Fibroblast of the aortic adventitia (primary cell): ENCODE results near the gene FRZB. TPM values are rescaled to one million over a fixed set of nuclear protein-coding genes. Genes with fewer than 3 reads are reported as not detected.

ENCODE experiments used
- DNase-seq: peaks from one replicate; pipeline ENCODE4 v3.0.0-alpha.2; 2010; ENCODE audit warnings: low read depth
- H3K4me3 ChIP-seq: 2 replicates; pipeline ENCODE4 v1.5.1; 2011; ENCODE audit warnings: low read depth, mild to moderate bottlenecking, control low read depth, low read length, moderate library complexity
- total RNA-seq: library from RNA; depleted of rRNA; stranded (reverse); fragments of >200 nt; gene quantifications from 2 replicates; pipeline ENCODE4 v1.2.3, GENCODE V29; 2012; ENCODE audit warnings: low replicate concordance
- TF ChIP-seq, protein P1 (sequence below): IDR thresholded peaks from 2 replicates; pipeline ENCODE4 v1.5.1; 2011; ENCODE audit warnings: mild to moderate bottlenecking, low read length, control low read depth, inconsistent platforms; ENCODE audit not compliant: insufficient read depth

Gene FRZB
- total RNA-seq, 1 donor = 0.18 TPM

GRCh38 chr2:182862091-182862490 is 4.3 kb downstream of the FRZB start:
- no peak overlapping the region for H3K4me3 ChIP-seq
- TF ChIP-seq, protein P1, sequence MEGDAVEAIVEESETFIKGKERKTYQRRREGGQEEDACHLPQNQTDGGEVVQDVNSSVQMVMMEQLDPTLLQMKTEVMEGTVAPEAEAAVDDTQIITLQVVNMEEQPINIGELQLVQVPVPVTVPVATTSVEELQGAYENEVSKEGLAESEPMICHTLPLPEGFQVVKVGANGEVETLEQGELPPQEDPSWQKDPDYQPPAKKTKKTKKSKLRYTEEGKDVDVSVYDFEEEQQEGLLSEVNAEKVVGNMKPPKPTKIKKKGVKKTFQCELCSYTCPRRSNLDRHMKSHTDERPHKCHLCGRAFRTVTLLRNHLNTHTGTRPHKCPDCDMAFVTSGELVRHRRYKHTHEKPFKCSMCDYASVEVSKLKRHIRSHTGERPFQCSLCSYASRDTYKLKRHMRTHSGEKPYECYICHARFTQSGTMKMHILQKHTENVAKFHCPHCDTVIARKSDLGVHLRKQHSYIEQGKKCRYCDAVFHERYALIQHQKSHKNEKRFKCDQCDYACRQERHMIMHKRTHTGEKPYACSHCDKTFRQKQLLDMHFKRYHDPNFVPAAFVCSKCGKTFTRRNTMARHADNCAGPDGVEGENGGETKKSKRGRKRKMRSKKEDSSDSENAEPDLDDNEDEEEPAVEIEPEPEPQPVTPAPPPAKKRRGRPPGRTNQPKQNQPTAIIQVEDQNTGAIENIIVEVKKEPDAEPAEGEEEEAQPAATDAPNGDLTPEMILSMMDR = no peak
- DNase-seq = no peak

DNA sequence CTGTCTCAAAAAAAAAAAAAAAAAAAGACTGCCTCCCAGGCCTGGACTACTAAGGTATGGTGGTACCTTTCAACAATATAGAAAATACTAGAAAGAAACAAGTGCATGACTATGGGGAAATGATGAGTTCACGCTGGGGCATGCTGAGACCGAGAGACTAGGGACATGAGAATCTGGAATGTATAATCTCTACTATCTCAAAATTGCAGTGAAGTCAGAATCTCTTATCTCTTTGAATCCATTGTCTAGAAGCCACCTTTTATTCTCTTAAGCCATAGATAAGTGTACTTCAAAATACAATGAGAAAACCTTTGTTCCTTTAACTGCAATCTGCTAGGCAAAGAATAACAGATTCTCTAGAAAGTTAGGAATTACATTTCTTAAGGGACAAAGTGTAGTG is 5.6 kb downstream of the FRZB start:
- no peak overlapping the region for H3K4me3 ChIP-seq
- TF ChIP-seq, protein P1 = no peak
- DNase-seq = no peak

DNA sequence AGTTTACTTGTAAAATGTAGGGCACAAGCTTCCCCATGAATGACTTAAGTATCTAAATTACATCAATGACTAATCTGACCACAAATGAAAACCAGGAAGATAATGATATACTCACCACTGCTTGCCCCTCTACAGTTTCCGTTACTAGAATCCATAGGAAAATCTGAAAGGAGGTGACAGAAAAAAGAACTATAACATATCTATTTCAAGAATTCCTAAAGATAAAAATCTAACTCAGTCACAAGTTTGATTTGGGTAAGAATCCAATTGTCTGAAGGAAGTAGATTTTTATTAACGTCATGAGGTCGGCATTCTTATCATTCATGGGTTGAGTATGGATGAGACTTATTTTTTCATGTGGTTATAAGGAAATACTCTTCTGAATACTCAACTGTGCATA is 7.8 kb downstream of the FRZB start:
- TF ChIP-seq, protein P1 = no peak
- no peak for DNase-seq

DNA sequence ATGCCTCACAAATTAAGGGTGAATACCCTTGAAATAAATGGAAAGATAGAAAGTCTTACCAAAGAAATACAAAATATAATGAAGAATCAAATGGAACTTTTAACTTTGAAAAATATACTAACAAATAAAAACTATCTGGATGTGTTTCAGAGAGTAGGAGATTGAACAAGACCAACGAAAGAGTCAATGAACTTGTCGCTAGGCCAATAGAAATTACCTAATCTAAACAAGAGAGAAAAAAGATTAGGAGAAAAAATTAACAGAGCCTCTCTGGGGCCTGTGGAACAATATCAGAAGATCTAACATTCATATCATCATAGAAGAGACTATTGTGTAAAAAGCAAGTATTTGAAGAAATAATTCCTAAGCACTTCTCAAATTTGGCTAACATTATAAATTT is 11.1 kb downstream of the FRZB start:
- no peak overlapping the region for H3K4me3 ChIP-seq
- TF ChIP-seq, protein P1 = no peak
- DNase-seq = no peak

More for the DNA sequence above, 7.8 kb downstream of the FRZB start:
- no peak overlapping the region for H3K4me3 ChIP-seq

DNA sequence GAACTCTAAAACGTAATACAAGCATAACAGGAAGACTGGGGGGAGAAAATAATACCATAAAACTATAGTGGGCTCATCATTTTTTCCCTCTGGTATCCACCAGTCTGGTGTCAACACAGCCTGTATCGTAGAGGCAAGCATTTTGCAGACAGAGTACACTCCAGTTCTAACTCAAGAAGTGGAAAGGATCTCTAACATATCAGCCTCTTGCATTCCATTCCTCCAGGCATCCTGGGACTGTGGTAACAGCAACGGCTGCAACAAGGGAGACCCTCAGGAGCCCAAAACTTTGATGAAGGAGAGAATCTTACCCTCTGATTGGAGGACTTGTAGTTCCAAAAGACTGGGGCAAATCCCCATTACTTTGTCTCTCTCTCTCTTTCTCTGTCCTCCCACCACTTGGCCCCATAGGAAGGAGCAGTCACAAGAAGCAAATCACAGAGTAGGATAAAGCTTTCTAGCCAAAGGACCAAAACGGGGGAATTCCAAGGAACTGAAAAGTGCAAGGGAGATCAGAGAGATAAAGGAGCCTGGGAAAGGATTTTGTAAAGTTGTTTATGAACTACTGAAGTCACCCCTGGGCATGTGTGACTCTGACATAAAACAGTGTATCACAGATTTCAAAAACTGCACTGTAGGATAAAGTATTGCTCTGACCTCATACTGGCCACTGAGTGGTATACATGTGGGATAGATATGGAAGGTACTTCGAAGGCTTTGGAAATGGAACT is 11.9 kb downstream of the FRZB start:
- TF ChIP-seq, protein P1 = no peak
- no peak for DNase-seq
- H3K4me3 ChIP-seq = no peak overlapping the region

DNA sequence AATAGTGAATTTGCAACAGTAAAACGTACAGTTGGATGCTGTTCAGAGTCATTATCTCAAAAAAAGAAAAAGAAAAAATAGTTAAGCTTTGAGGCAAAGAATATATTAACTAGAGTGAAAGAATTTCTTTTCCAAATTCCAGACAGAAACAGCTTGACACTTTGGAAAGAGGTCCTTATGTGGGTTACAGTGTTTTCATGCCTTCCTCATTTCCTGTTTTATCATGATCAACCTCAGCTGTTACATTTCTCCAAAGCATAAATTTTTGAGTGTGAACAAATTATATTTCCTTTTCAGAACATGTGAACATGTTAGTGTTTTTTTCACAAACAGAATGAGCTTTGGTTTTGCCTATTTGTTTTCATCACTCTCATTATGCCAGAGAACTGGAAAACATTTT is 13.6 kb downstream of the FRZB start:
- H3K4me3 ChIP-seq = no peak overlapping the region
- TF ChIP-seq, protein P1 = no peak
- DNase-seq = no peak

- DNase-seq = no peak
- TF ChIP-seq, protein P1 = no peak
- no peak overlapping the region for H3K4me3 ChIP-seq
Observed at GRCh38 chr2:182852090-182852489, 14.3 kb downstream of the FRZB start.
